ENCODE data around the gene ARRDC2. TPM values are rescaled to one million over a fixed set of nuclear protein-coding genes. Genes with fewer than 3 reads are reported as not detected.

ARRDC2 gene
- total and polyA plus RNA-seq, 9 of the 15 experiments (the other 6 are each of a cell fraction or from before 2014, with no cell fraction given), result 1.9 to 27.4 (median 15.2) TPM

DNA sequence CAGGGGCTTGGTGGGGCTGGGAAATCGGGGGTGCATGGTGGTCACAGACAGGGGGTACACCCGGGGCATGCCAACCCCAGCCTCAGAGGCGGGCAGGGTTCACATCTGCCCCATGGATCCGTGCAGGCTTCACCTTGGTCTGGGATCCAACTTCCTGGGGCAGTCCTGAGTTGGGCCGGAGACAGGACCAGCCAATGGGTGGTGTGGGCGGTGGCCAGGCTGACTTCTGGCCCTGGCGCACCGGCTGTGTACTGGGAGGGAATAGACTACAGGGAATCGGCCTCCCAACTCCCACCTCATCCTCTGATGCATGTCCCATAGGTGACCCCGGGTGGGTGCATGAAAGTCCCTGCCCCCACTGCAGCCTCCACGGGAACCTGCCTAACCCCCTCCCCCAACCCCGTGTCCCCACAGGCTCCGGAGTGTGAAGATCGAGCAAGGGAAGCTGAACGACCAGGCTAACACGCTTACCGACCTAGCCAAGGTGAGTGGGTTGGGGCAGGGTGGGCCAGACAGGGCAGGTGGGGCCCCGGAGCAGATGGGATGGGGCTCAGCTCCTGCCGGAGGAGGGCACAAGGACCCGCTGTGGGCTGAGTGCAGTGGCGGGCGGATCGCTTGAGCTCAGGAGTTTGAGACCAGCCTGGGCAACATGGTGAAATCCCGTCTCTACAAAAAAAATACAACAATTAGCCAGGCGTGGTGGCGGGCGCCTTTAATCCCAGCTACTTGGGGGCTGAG lies 14.7 kb upstream of the ARRDC2 start (continued):
- no peak for TF ChIP-seq ZNF609 (CRISPR knock-in tag; IDR thresholded peaks at IDR 0.05; ENCODE audit: borderline replicate concordance)
- no peak for TF ChIP-seq USF2 (CRISPR knock-in tag; IDR thresholded peaks at IDR 0.05)
- TF ChIP-seq, protein P1, sequence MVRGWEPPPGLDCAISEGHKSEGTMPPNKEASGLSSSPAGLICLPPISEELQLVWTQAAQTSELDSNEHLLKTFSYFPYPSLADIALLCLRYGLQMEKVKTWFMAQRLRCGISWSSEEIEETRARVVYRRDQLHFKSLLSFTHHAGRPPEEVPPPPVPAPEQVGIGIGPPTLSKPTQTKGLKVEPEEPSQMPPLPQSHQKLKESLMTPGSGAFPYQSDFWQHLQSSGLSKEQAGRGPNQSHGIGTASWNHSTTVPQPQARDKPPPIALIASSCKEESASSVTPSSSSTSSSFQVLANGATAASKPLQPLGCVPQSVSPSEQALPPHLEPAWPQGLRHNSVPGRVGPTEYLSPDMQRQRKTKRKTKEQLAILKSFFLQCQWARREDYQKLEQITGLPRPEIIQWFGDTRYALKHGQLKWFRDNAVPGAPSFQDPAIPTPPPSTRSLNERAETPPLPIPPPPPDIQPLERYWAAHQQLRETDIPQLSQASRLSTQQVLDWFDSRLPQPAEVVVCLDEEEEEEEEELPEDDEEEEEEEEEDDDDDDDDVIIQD (CRISPR knock-in tag; IDR thresholded peaks at IDR 0.05), result no peak
- no peak for TF ChIP-seq POLR2H (tag; IDR thresholded peaks at IDR 0.05; ENCODE audit: low read depth)
- TF ChIP-seq MGA (IDR thresholded peaks at IDR 0.05), result no peak
